Measurements from ENCODE around the gene EGLN3.

- TF ChIP-seq, protein P1, sequence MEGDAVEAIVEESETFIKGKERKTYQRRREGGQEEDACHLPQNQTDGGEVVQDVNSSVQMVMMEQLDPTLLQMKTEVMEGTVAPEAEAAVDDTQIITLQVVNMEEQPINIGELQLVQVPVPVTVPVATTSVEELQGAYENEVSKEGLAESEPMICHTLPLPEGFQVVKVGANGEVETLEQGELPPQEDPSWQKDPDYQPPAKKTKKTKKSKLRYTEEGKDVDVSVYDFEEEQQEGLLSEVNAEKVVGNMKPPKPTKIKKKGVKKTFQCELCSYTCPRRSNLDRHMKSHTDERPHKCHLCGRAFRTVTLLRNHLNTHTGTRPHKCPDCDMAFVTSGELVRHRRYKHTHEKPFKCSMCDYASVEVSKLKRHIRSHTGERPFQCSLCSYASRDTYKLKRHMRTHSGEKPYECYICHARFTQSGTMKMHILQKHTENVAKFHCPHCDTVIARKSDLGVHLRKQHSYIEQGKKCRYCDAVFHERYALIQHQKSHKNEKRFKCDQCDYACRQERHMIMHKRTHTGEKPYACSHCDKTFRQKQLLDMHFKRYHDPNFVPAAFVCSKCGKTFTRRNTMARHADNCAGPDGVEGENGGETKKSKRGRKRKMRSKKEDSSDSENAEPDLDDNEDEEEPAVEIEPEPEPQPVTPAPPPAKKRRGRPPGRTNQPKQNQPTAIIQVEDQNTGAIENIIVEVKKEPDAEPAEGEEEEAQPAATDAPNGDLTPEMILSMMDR (conservative IDR thresholded peaks at IDR 0.05; ENCODE audit: low read length) = no peak
- TF ChIP-seq EZH2phosphoT487 (IDR thresholded peaks at IDR 0.05; ENCODE audit: borderline replicate concordance) = no peak
These were observed 48.5 kb downstream of the EGLN3 start for GRCh38 chr14:33902363-33902762.
